GM12878 (cell line): ENCODE data around the gene EPAS1. TPM values are rescaled to one million over a fixed set of nuclear protein-coding genes. Genes with fewer than 3 reads are reported as not detected.

Source experiments
- ATAC-seq: fragments of 200-7000 bp; cut with Tn5 transposase; 3 replicates; pipeline ENCODE4 v1.9.1; 2020; ENCODE audit warnings: mild to moderate bottlenecking, moderate library complexity
- BruUV-seq: library from RNA; stranded (reverse); fragments of 400-500 nt; replicated peaks from 2 replicates; lab custom pipeline; 2021; lab: Mats Ljungman, UMichigan
- CTCF ChIA-PET: fragments of 300-600 bp; sonication (Branson Sonifier 250); formaldehyde crosslinking; extraction: SDS; loops from one replicate; lab custom pipeline; 2021; ENCODE audit warnings: inconsistent platforms; lab: Yijun Ruan, JAX
- POLR2A ChIA-PET: fragments of 350-600 bp; formaldehyde crosslinking; extraction: SDS; loops from one replicate; lab custom pipeline; 2021; ENCODE audit warnings: inconsistent platforms; lab: Charles Lee
- RAD21 ChIA-PET: fragments of 300-600 bp; sonication (Branson Sonifier 250); formaldehyde crosslinking; loops from one replicate; lab custom pipeline; 2023; ENCODE audit warnings: antibody characterized with exemption; ENCODE audit not compliant: unreplicated experiment; lab: Charles Lee
- SMC1A ChIA-PET: fragments of 300-600 bp; sonication (Branson Sonifier 250); formaldehyde crosslinking; loops from one replicate; lab custom pipeline; 2023; ENCODE audit not compliant: unreplicated experiment, uncharacterized antibody; lab: Charles Lee
- DNase-seq: peaks from one replicate; pipeline ENCODE4 v3.0.0-alpha.2; 2011; ENCODE audit warnings: low read depth, low spot score
- FAIRE-seq: peaks from 3 replicates; lab custom pipeline; 2011; peaks lifted over from hg19 to GRCh38; lab: Jason Lieb, UNC
- H2AFZ ChIP-seq: 2 replicates; pipeline ENCODE4 v1.6.0; 2011; ENCODE audit warnings: low read depth, low read length, control low read depth; ENCODE audit not compliant: control insufficient read depth
- H3K27ac ChIP-seq: 2 replicates; pipeline ENCODE4 v1.5.1; 2011; ENCODE audit warnings: control low read depth; ENCODE audit not compliant: control insufficient read depth, insufficient read depth
- H3K27me3 ChIP-seq, 2 experiments: replicated peaks in 1 of 2; 2 replicates each; pipeline versions ENCODE4 v1.6.0 to v1.6.1; 2011; ENCODE audit warnings: low read length in 1 of 2; ENCODE audit not compliant: control insufficient read depth in 2 of 2, insufficient read depth in 2 of 2
- H3K36me3 ChIP-seq, 2 experiments: 2 replicates each; pipeline ENCODE4 v1.5.1; 2011; ENCODE audit warnings: low read length in 1 of 2; ENCODE audit not compliant: control insufficient read depth in 2 of 2, insufficient read depth in 2 of 2
- H3K4me1 ChIP-seq: 2 replicates; pipeline ENCODE4 v1.6.1; 2011; ENCODE audit warnings: mild to moderate bottlenecking, low read length, moderate library complexity, mixed read lengths; ENCODE audit not compliant: control insufficient read depth, insufficient read depth
- H3K4me2 ChIP-seq: 2 replicates; pipeline ENCODE4 v1.6.0; 2011; ENCODE audit warnings: control low read depth; ENCODE audit not compliant: control insufficient read depth, insufficient read depth
- H3K4me3 ChIP-seq: fragments of 200-600 bp; sonication (generic); 2 replicates; pipeline ENCODE4 v1.5.1; 2016
- H3K79me2 ChIP-seq: 2 replicates; pipeline ENCODE4 v1.6.0; 2011; ENCODE audit warnings: low read length; ENCODE audit not compliant: control insufficient read depth, insufficient read depth
- H3K9ac ChIP-seq: 2 replicates; pipeline ENCODE4 v1.8.0; 2011; ENCODE audit warnings: low read length, control low read depth, mixed read lengths; ENCODE audit not compliant: control insufficient read depth, insufficient read depth
- H3K9me3 ChIP-seq: replicated peaks from 3 replicates; pipeline ENCODE4 v1.5.1; 2011; ENCODE audit warnings: mild to moderate bottlenecking, low read length; ENCODE audit not compliant: control insufficient read depth, insufficient read depth
- H4K20me1 ChIP-seq: 2 replicates; pipeline ENCODE4 v1.6.0; 2011; ENCODE audit not compliant: control insufficient read depth, insufficient read depth
- CBX3 ChIP-seq: fragments of 200-600 bp; sonication (generic); IDR thresholded peaks from 2 replicates; pipeline ENCODE4 v1.6.1; 2016; ENCODE audit warnings: low read depth, borderline replicate concordance
- ETV6 ChIP-seq, 2 experiments: fragments of 450-650 bp in 1 of 2; IDR thresholded peaks in 1 of 2; conservative IDR thresholded peaks in 1 of 2; 2 replicates each; pipeline ENCODE4 v1.6.1; 2014; ENCODE audit warnings: antibody characterized with exemption in 1 of 2, borderline replicate concordance in 1 of 2, low read depth in 1 of 2, mild to moderate bottlenecking in 1 of 2, moderate library complexity in 1 of 2
- JUNB ChIP-seq: IDR thresholded peaks from 2 replicates; pipeline ENCODE4 v1.6.1; 2016; ENCODE audit warnings: antibody characterized with exemption, mild to moderate bottlenecking
- NFXL1 ChIP-seq: fragments of 450-650 bp; IDR thresholded peaks from 2 replicates; pipeline ENCODE4 v1.6.1; 2017; ENCODE audit warnings: antibody characterized with exemption, mild to moderate bottlenecking, borderline replicate concordance
- POLR2AphosphoS2 ChIP-seq: IDR thresholded peaks from 2 replicates; pipeline ENCODE4 v1.6.1; 2011; ENCODE audit warnings: low read depth, mild to moderate bottlenecking, low read length, improper control_type of control experiment, moderate library complexity
- RAD51 ChIP-seq: fragments of 450-650 bp; IDR thresholded peaks from 2 replicates; pipeline ENCODE4 v1.6.1; 2016; ENCODE audit warnings: moderate library complexity, mild to moderate bottlenecking, inconsistent platforms
- RB1 ChIP-seq: fragments of 450-650 bp; formaldehyde crosslinking; IDR thresholded peaks from 2 replicates; pipeline ENCODE4 v1.6.1; 2017; ENCODE audit warnings: mild to moderate bottlenecking, borderline replicate concordance
- RBBP5 ChIP-seq: fragments of 200-600 bp; sonication (generic); conservative IDR thresholded peaks from 2 replicates; pipeline ENCODE4 v1.6.1; 2016
- RCOR1 ChIP-seq: conservative IDR thresholded peaks from 2 replicates; pipeline ENCODE4 v1.6.1; 2012; ENCODE audit warnings: low read depth, low read length, improper control_type of control experiment
- SRF ChIP-seq, 2 experiments: IDR thresholded peaks; 2 replicates each; pipeline ENCODE4 v1.6.1; 2011; ENCODE audit warnings: low read depth in 2 of 2, low read length in 2 of 2, mild to moderate bottlenecking in 1 of 2, moderate library complexity in 1 of 2
- ZNF622 ChIP-seq: fragments of 450-650 bp; IDR thresholded peaks from 2 replicates; pipeline ENCODE4 v1.6.1; 2017; ENCODE audit warnings: mild to moderate bottlenecking, inconsistent platforms
- WGBS: methylation state at CpG from one replicate; pipeline ENCODE4 v1.1.6; 2016; ENCODE audit warnings: low lambda C conversion rate; ENCODE audit not compliant: insufficient replicate concordance, insufficient coverage; ENCODE audit errors: missing lambda C conversion rate; 5-methylcytosine and 5-hydroxymethylcytosine counted together
- in situ Hi-C: fragments of 300-500 bp; cut with MboI; formaldehyde crosslinking; loops from 9 replicates; pipeline ENCODE4 v1.14.3; 2018; ENCODE audit warnings: mixed read lengths
- intact Hi-C: fragments of 100-400 bp; cut with micrococcal nuclease; formaldehyde crosslinking; loops from one replicate; pipeline ENCODE4 v1.14.2; 2022; ENCODE audit not compliant: unreplicated experiment
- polyA plus RNA-seq, 11 experiments: library from polyadenylated mRNA; depleted of rRNA in 4 of 11; unstranded in 6 of 11; stranded (reverse) in 5 of 11; fragments of >200 nt; fragmentation: Nextera tagmentation in 4 of 11; fragmentation: Illumina TruSeq in 1 of 11; extraction: Ambion mirVana in 4 of 11; extraction: Trizol in 1 of 11; gene quantifications; 1 replicate in 1 of 11; 2 replicates in 10 of 11; pipeline versions ENCODE4 v1.2.1 to v1.2.3, GENCODE V29; 2011 to 2016; ENCODE audit warnings: inconsistent platforms in 2 of 11, missing spikeins in 2 of 11, low read depth in 1 of 11
- total RNA-seq, 4 experiments: library from RNA; depleted of rRNA in 3 of 4; stranded (reverse); fragments of >200 nt in 3 of 4; fragmentation: Illumina TruSeq in 1 of 4; extraction: Trizol in 1 of 4; gene quantifications; 2 replicates each; pipeline versions ENCODE4 v1.2.1 to v1.2.3, GENCODE V29; 2013 to 2021
- TF ChIP-seq, protein P1 (sequence below): fragments of 450-650 bp; IDR thresholded peaks from 2 replicates; pipeline ENCODE4 v1.6.1; 2016; ENCODE audit warnings: mild to moderate bottlenecking
- TF ChIP-seq, protein P2 (sequence below): fragments of 450-650 bp; IDR thresholded peaks from 2 replicates; pipeline ENCODE4 v1.6.1; 2017; ENCODE audit warnings: mild to moderate bottlenecking, low read depth, inconsistent platforms; ENCODE audit not compliant: poor library complexity, severe bottlenecking
- TF ChIP-seq, protein P3 (sequence below): IDR thresholded peaks from 2 replicates; pipeline ENCODE4 v1.6.1; 2011; ENCODE audit warnings: mild to moderate bottlenecking, low read depth, low read length, moderate library complexity; ENCODE audit not compliant: insufficient replicate concordance
- TF ChIP-seq, protein P4 (sequence below): fragments of 150-350 bp; IDR thresholded peaks from 2 replicates; pipeline ENCODE4 v1.6.1; 2016; ENCODE audit warnings: low read depth, low read length

Gene EPAS1
- total and polyA plus RNA-seq, 10 of the 15 experiments (the other 5 are each of a cell fraction or from before 2014, with no cell fraction given): 0.11 to 22.0 (median 1.3) TPM; not detected in 1

DNA sequence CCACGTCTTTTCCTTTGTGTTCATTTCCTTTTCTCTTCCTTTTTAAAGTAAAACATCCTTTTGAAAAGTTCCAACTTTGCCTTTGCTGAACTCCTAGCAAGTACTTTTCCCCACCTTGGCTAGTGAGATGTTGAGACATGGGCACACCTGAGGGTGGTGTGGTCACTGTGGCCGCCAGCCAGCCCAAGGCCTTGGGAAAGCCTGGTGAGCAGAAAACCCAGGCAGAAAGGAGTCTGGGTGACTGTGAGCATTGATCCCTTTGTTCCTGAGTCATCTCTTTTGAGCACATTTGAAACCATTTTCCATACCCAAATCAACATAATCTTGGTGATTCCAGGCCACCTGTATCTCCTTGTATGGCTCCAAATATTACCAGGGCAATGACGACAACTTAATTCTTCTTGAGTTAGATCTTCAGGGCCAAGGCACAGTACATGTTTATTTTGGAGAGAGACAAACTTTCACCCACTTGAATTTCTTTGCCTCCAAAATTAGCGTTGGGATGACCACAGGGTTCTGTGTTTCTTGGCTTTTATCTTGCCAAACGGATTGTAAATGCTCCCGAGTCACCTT lies 14.5 kb downstream of the EPAS1 start:
- ChIA-PET SMC1A (interaction anchor here (1.1 to 2.2 kb wide), 7 partner anchors 9 to 231 kb away, joined by 3 to 9 read pairs (median 3); partner anchors contain the start of gene EPAS1), POLR2A (no interaction called here), RAD21 (no interaction called here), CTCF (interaction anchor here (1.3 to 1.9 kb wide), 2 partner anchors 51 to 249 kb away, joined by 4 read pairs; no protein-coding TSS in a partner anchor)
- H3K4me2 ChIP-seq: no peak overlapping the region
- intact Hi-C loops: no loop called here
- no peaks in the 10 kb centered on the region for H3K4me1 ChIP-seq
- DNase-seq: no peak
- no peaks in the 10 kb centered on the region for H3K79me2 ChIP-seq
- 41% methylated on average over 6 of the region's 6 CpGs for WGBS
- H3K27me3 ChIP-seq: peaks cover 0 to 7% of the 10 kb centered on the region in 2 experiments; a peak in 1 of 4 replicates
- H3K9ac ChIP-seq: no peak overlapping the region
- H2AFZ ChIP-seq: no peak overlapping the region
- no peak for ATAC-seq
- in situ Hi-C loops: no loop called here
- no peaks in the 10 kb centered on the region for H3K9me3 ChIP-seq
- FAIRE-seq: no peak
- no peaks in the 10 kb centered on the region for H4K20me1 ChIP-seq
- H3K4me3 ChIP-seq: no peak overlapping the region
- H3K27ac ChIP-seq: no peak overlapping the region
- no TSS peak for BruUV-seq
- H3K36me3 ChIP-seq: no peaks in the 10 kb centered on the region
- no peak for TF ChIP-seq ETV6 (conservative IDR thresholded peaks at IDR 0.05 in 1 of 2, IDR thresholded peaks at IDR 0.05 in 1 of 2; ENCODE audit: borderline replicate concordance in 1 of 2, low read depth in 1 of 2)
- TF ChIP-seq, protein P1, sequence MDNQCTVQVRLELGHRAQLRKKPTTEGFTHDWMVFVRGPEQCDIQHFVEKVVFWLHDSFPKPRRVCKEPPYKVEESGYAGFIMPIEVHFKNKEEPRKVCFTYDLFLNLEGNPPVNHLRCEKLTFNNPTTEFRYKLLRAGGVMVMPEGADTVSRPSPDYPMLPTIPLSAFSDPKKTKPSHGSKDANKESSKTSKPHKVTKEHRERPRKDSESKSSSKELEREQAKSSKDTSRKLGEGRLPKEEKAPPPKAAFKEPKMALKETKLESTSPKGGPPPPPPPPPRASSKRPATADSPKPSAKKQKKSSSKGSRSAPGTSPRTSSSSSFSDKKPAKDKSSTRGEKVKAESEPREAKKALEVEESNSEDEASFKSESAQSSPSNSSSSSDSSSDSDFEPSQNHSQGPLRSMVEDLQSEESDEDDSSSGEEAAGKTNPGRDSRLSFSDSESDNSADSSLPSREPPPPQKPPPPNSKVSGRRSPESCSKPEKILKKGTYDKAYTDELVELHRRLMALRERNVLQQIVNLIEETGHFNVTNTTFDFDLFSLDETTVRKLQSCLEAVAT: no peak
- TF ChIP-seq CBX3: no peak
- no peak for TF ChIP-seq ZNF622
- no peak for TF ChIP-seq POLR2AphosphoS2
- no peak for TF ChIP-seq RBBP5
- TF ChIP-seq, protein P2, sequence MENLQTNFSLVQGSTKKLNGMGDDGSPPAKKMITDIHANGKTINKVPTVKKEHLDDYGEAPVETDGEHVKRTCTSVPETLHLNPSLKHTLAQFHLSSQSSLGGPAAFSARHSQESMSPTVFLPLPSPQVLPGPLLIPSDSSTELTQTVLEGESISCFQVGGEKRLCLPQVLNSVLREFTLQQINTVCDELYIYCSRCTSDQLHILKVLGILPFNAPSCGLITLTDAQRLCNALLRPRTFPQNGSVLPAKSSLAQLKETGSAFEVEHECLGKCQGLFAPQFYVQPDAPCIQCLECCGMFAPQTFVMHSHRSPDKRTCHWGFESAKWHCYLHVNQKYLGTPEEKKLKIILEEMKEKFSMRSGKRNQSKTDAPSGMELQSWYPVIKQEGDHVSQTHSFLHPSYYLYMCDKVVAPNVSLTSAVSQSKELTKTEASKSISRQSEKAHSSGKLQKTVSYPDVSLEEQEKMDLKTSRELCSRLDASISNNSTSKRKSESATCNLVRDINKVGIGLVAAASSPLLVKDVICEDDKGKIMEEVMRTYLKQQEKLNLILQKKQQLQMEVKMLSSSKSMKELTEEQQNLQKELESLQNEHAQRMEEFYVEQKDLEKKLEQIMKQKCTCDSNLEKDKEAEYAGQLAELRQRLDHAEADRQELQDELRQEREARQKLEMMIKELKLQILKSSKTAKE: no peak
- TF ChIP-seq, protein P3, sequence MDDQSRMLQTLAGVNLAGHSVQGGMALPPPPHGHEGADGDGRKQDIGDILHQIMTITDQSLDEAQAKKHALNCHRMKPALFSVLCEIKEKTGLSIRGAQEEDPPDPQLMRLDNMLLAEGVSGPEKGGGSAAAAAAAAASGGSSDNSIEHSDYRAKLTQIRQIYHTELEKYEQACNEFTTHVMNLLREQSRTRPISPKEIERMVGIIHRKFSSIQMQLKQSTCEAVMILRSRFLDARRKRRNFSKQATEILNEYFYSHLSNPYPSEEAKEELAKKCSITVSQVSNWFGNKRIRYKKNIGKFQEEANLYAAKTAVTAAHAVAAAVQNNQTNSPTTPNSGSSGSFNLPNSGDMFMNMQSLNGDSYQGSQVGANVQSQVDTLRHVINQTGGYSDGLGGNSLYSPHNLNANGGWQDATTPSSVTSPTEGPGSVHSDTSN: no peak
- TF ChIP-seq JUNB: no peak
- TF ChIP-seq RB1: no peak
- no peak for TF ChIP-seq SRF (IDR thresholded peaks at IDR 0.05; ENCODE audit: low read depth in 2 of 2, low read length in 2 of 2)
- no peak for TF ChIP-seq RAD51
- no peak for TF ChIP-seq NFXL1
- TF ChIP-seq, protein P4, sequence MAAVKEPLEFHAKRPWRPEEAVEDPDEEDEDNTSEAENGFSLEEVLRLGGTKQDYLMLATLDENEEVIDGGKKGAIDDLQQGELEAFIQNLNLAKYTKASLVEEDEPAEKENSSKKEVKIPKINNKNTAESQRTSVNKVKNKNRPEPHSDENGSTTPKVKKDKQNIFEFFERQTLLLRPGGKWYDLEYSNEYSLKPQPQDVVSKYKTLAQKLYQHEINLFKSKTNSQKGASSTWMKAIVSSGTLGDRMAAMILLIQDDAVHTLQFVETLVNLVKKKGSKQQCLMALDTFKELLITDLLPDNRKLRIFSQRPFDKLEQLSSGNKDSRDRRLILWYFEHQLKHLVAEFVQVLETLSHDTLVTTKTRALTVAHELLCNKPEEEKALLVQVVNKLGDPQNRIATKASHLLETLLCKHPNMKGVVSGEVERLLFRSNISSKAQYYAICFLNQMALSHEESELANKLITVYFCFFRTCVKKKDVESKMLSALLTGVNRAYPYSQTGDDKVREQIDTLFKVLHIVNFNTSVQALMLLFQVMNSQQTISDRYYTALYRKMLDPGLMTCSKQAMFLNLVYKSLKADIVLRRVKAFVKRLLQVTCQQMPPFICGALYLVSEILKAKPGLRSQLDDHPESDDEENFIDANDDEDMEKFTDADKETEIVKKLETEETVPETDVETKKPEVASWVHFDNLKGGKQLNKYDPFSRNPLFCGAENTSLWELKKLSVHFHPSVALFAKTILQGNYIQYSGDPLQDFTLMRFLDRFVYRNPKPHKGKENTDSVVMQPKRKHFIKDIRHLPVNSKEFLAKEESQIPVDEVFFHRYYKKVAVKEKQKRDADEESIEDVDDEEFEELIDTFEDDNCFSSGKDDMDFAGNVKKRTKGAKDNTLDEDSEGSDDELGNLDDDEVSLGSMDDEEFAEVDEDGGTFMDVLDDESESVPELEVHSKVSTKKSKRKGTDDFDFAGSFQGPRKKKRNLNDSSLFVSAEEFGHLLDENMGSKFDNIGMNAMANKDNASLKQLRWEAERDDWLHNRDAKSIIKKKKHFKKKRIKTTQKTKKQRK: no peak
- no peak for TF ChIP-seq RCOR1
